Keratinocyte (primary cell): Measurements from ENCODE around the gene SEC31A. TPM values are rescaled to one million over a fixed set of nuclear protein-coding genes. Genes with fewer than 3 reads are reported as not detected.

Experiments
- DNase-seq: peaks from one replicate; pipeline ENCODE4 v3.0.0-alpha.2; 2011; ENCODE audit warnings: low read depth, missing footprints, low spot score
- FAIRE-seq: peaks from 2 replicates; lab custom pipeline; 2011; peaks lifted over from hg19 to GRCh38; lab: Jason Lieb, UNC
- H2AFZ ChIP-seq: 2 replicates; pipeline ENCODE4 v1.6.0; 2012; ENCODE audit warnings: low read length, control low read depth, inconsistent platforms; ENCODE audit not compliant: control insufficient read depth
- H3K27ac ChIP-seq: 2 replicates; pipeline ENCODE4 v1.5.1; 2011; ENCODE audit warnings: low read length; ENCODE audit not compliant: control insufficient read depth, insufficient read depth
- H3K27me3 ChIP-seq: 3 replicates; pipeline ENCODE4 v1.6.0; 2011; ENCODE audit warnings: low read length; ENCODE audit not compliant: control insufficient read depth, insufficient read depth; ENCODE audit errors: extremely low read depth
- H3K36me3 ChIP-seq, 2 experiments: 2 replicates in 1 of 2; 3 replicates in 1 of 2; pipeline ENCODE4 v1.5.1; 2011; ENCODE audit warnings: low read length in 2 of 2, mild to moderate bottlenecking in 1 of 2; ENCODE audit not compliant: control insufficient read depth in 2 of 2, insufficient read depth in 2 of 2; ENCODE audit errors: extremely low read depth in 1 of 2
- H3K4me1 ChIP-seq: 3 replicates; pipeline ENCODE4 v1.5.1; 2011; ENCODE audit warnings: low read length; ENCODE audit not compliant: control insufficient read depth, insufficient read depth; ENCODE audit errors: extremely low read depth
- H3K4me2 ChIP-seq: 3 replicates; pipeline ENCODE4 v1.6.0; 2011; ENCODE audit warnings: low read depth, low read length; ENCODE audit not compliant: control insufficient read depth, insufficient read depth; ENCODE audit errors: extremely low read depth
- H3K4me3 ChIP-seq, 3 experiments: fragments of 200-600 bp in 1 of 3; sonication (generic) in 1 of 3; 2 replicates in 2 of 3; 3 replicates in 1 of 3; pipeline ENCODE4 v1.5.1; 2011 to 2016; ENCODE audit warnings: low read length in 3 of 3, mild to moderate bottlenecking in 3 of 3, control low read depth in 2 of 3, inconsistent platforms in 1 of 3, low read depth in 1 of 3, mixed read lengths in 1 of 3, mixed run types in 1 of 3, moderate library complexity in 1 of 3; ENCODE audit not compliant: control insufficient read depth in 2 of 3, insufficient read depth in 2 of 3; ENCODE audit errors: extremely low read depth in 1 of 3
- H3K79me2 ChIP-seq: 2 replicates; pipeline ENCODE4 v1.6.0; 2012; ENCODE audit warnings: low read length; ENCODE audit not compliant: control insufficient read depth, insufficient read depth
- H3K9ac ChIP-seq: 3 replicates; pipeline ENCODE4 v1.6.0; 2011; ENCODE audit warnings: low read length; ENCODE audit not compliant: control insufficient read depth, insufficient read depth; ENCODE audit errors: extremely low read depth
- H3K9me1 ChIP-seq: 3 replicates; pipeline ENCODE4 v1.6.0; 2011; ENCODE audit warnings: low read length; ENCODE audit not compliant: control insufficient read depth, insufficient read depth; ENCODE audit errors: extremely low read depth
- H3K9me3 ChIP-seq: 2 replicates; pipeline ENCODE4 v1.5.1; 2012; ENCODE audit warnings: low read depth, low read length; ENCODE audit not compliant: control insufficient read depth
- H4K20me1 ChIP-seq: 3 replicates; pipeline ENCODE4 v1.6.0; 2011; ENCODE audit warnings: low read length; ENCODE audit not compliant: control insufficient read depth, insufficient read depth; ENCODE audit errors: extremely low read depth
- CTCF ChIP-seq, 3 experiments: IDR thresholded peaks in 1 of 3; conservative IDR thresholded peaks in 1 of 3; optimal IDR thresholded peaks in 1 of 3; 2 replicates in 2 of 3; 3 replicates in 1 of 3; pipeline versions ENCODE3 to v1.5.1; 2011; ENCODE audit warnings: low read length in 3 of 3, mild to moderate bottlenecking in 3 of 3, moderate library complexity in 2 of 3, control low read depth in 1 of 3, inconsistent platforms in 1 of 3; ENCODE audit not compliant: insufficient read depth in 2 of 3; ENCODE audit errors: extremely low read depth in 1 of 3
- EZH2 ChIP-seq: IDR thresholded peaks from one replicate; pipeline ENCODE4 v1.6.1; 2012; ENCODE audit warnings: inconsistent platforms, mild to moderate bottlenecking, low read length, moderate library complexity
- dilution Hi-C: fragments of 300-500 bp; cut with MboI; formaldehyde crosslinking; loops from one replicate; pipeline ENCODE4 v1.7.0; 2020; ENCODE audit warnings: low sequenced_read_pairs; ENCODE audit not compliant: extremely low pct_ligation_motif_present
- polyA plus RNA-seq, 5 experiments: library from polyadenylated mRNA; depleted of rRNA in 3 of 5; stranded (reverse) in 3 of 5; stranded (forward) in 1 of 5; unstranded in 1 of 5; fragments of >200 nt; gene quantifications; 1 replicate in 1 of 5; 2 replicates in 3 of 5; 3 replicates in 1 of 5; pipeline versions ENCODE4 v1.2.1 to v1.2.3, GENCODE V29; 2011 to 2012; ENCODE audit warnings: missing spikeins in 2 of 5, low read depth in 1 of 5, low replicate concordance in 1 of 5

SEC31A gene
- polyA plus RNA-seq, 1 donor (not counting 4 experiments of a cell fraction or from before 2014, with no cell fraction given): 192 TPM

GRCh38 chr4:82780752-82781231, 110.2 kb downstream of the SEC31A start:
- no peak for DNase-seq
- FAIRE-seq: no peak
- Histone ChIP-seq H4K20me1 (no peaks in the 10 kb centered on the region), H2AFZ (no peak overlapping the region), H3K27ac (no peak overlapping the region), H3K27me3 (no peaks in the 10 kb centered on the region), H3K36me3 (no peaks in the 10 kb centered on the region), H3K9me3 (no peaks in the 10 kb centered on the region), H3K4me1 (peaks cover 31% of the 10 kb centered on the region), H3K4me2 (no peak overlapping the region), H3K79me2 (peaks cover 52% of the 10 kb centered on the region), H3K4me3 (no peak overlapping the region), H3K9me1 (no peaks in the 10 kb centered on the region), H3K9ac (no peak overlapping the region)
- dilution Hi-C loops: no loop called here
- TF ChIP-seq EZH2 (no peak), CTCF (optimal IDR thresholded peaks at IDR 0.05 in 1 of 3, IDR thresholded peaks at IDR 0.05 in 1 of 3, conservative IDR thresholded peaks at IDR 0.05 in 1 of 3; ENCODE audit: extremely low read depth in 1 of 3, insufficient read depth in 2 of 3, low read length in 3 of 3) (no peak)

- H3K79me2 ChIP-seq: peaks cover 53% of the 10 kb centered on the region
- no peak overlapping the region for H3K9ac ChIP-seq
- no peak overlapping the region for H2AFZ ChIP-seq
- no peak for DNase-seq
- peaks cover 26% of the 10 kb centered on the region for H3K4me1 ChIP-seq
- no peak overlapping the region for H3K4me2 ChIP-seq
- TF ChIP-seq CTCF (optimal IDR thresholded peaks at IDR 0.05 in 1 of 3, IDR thresholded peaks at IDR 0.05 in 1 of 3, conservative IDR thresholded peaks at IDR 0.05 in 1 of 3; ENCODE audit: extremely low read depth in 1 of 3, insufficient read depth in 2 of 3, low read length in 3 of 3) (no peak), EZH2 (no peak)
- H3K36me3 ChIP-seq: no peaks in the 10 kb centered on the region
- no peak overlapping the region for H3K27ac ChIP-seq
- FAIRE-seq: no peak
- H3K27me3 ChIP-seq: no peaks in the 10 kb centered on the region
- H3K4me3 ChIP-seq: no peak overlapping the region
- dilution Hi-C loops: no loop called here
- no peaks in the 10 kb centered on the region for H4K20me1 ChIP-seq
- H3K9me1 ChIP-seq: no peaks in the 10 kb centered on the region
- H3K9me3 ChIP-seq: no peaks in the 10 kb centered on the region
These were observed 110.7 kb downstream of the SEC31A start for GRCh38 chr4:82780170-82780751.
